Germinal center (tissue), 1 donor: ENCODE results near the gene RSBN1L.
"Not testable (repeated sequence)": the region's sequence is repeated elsewhere in the genome, so short reads cannot be mapped to it uniquely, and the experiment has no call there.

Source experiments
- DNase-seq: peaks from one replicate; pipeline ENCODE4 v3.0.0; 2012; ENCODE audit warnings: mixed read lengths, low spot score

Gene RSBN1L

GRCh38 chr7:77687747-77688144 lies 8.5 kb upstream of the RSBN1L start:
- no peak for DNase-seq

- DNase-seq, result no peak
Observed at GRCh38 chr7:77690289-77690688, 6.0 kb upstream of the RSBN1L start.

GRCh38 chr7:77691892-77692491 lies 4.3 kb upstream of the RSBN1L start:
- no peak for DNase-seq

GRCh38 chr7:77693830-77694583 lies 2.3 kb upstream of the RSBN1L start:
- DNase-seq, result no peak

- DNase-seq, result peak; percentile 39
Observed at GRCh38 chr7:77696643-77697534, 630 bp downstream of the RSBN1L start.

- peak; percentile 14 for DNase-seq
Observed at GRCh38 chr7:77697535-77697831, 1.2 kb downstream of the RSBN1L start.

- DNase-seq, result no peak
Observed at GRCh38 chr7:77698042-77698625, 1.9 kb downstream of the RSBN1L start.

- peak; percentile 42 for DNase-seq
Observed at GRCh38 chr7:77699056-77699455, 2.8 kb downstream of the RSBN1L start.

- DNase-seq, result no peak
Observed at GRCh38 chr7:77702513-77702912, 6.3 kb downstream of the RSBN1L start.

GRCh38 chr7:77702968-77703472 lies 6.8 kb downstream of the RSBN1L start:
- no peak for DNase-seq

- not testable (repeated sequence) for DNase-seq
Observed at GRCh38 chr7:77703669-77704068, 7.4 kb downstream of the RSBN1L start.

GRCh38 chr7:77707504-77707992 lies 11.3 kb downstream of the RSBN1L start:
- DNase-seq, result no peak

GRCh38 chr7:77710067-77710466 lies 13.8 kb downstream of the RSBN1L start:
- DNase-seq, result no peak

GRCh38 chr7:77710861-77711260 lies 14.6 kb downstream of the RSBN1L start:
- no peak for DNase-seq

GRCh38 chr7:77714195-77714594 lies 17.9 kb downstream of the RSBN1L start:
- no peak for DNase-seq

- DNase-seq, result not testable (repeated sequence)
Observed at GRCh38 chr7:77714931-77715330, 18.7 kb downstream of the RSBN1L start.

GRCh38 chr7:77716804-77717203 lies 20.5 kb downstream of the RSBN1L start:
- DNase-seq, result no peak

GRCh38 chr7:77717566-77717965 lies 21.3 kb downstream of the RSBN1L start:
- DNase-seq, result not testable (repeated sequence)

GRCh38 chr7:77727527-77727926 lies 31.3 kb downstream of the RSBN1L start:
- DNase-seq, result no peak

- DNase-seq, result no peak
Observed at GRCh38 chr7:77727936-77728701, 31.9 kb downstream of the RSBN1L start.

GRCh38 chr7:77729574-77730348 lies 33.5 kb downstream of the RSBN1L start:
- DNase-seq, result no peak
